ENCODE results near the gene ZNF800. TPM values are rescaled to one million over a fixed set of nuclear protein-coding genes. Genes with fewer than 3 reads are reported as not detected.

ZNF800 gene
- polyA plus RNA-seq, 1 donor: 22.1 TPM

GRCh38 chr7:127322832-127323493, 69.5 kb downstream of the ZNF800 start:
- H3K36me3 ChIP-seq (ENCODE audit: control insufficient read depth, insufficient read depth, low read length): no peaks in the 10 kb centered on the region
- no peaks in the 10 kb centered on the region for H3K4me1 ChIP-seq (ENCODE audit: control insufficient read depth, insufficient read depth, low read length)
- no peak overlapping the region for H3K4me3 ChIP-seq (ENCODE audit: low read length)
- no peak for DNase-seq
- H3K9me3 ChIP-seq (ENCODE audit: control insufficient read depth, low read depth, low read length): no peaks in the 10 kb centered on the region
- H3K27ac ChIP-seq (ENCODE audit: low read length): no peak overlapping the region
- peaks cover 7% of the 10 kb centered on the region for H3K27me3 ChIP-seq (ENCODE audit: control insufficient read depth, insufficient read depth, low read length)
- WGBS (ENCODE audit: insufficient coverage, low lambda C conversion rate): no CpG with 5 or more reads among the region's 7 CpGs

GRCh38 chr7:127322351-127322750, 70.2 kb downstream of the ZNF800 start:
- no peak for DNase-seq
- Histone ChIP-seq H3K27me3 (ENCODE audit: control insufficient read depth, insufficient read depth, low read length) (peaks cover 7% of the 10 kb centered on the region), H3K4me1 (ENCODE audit: control insufficient read depth, insufficient read depth, low read length) (no peaks in the 10 kb centered on the region), H3K9me3 (ENCODE audit: control insufficient read depth, low read depth, low read length) (no peaks in the 10 kb centered on the region), H3K36me3 (ENCODE audit: control insufficient read depth, insufficient read depth, low read length) (no peaks in the 10 kb centered on the region), H3K27ac (ENCODE audit: low read length) (no peak overlapping the region), H3K4me3 (ENCODE audit: low read length) (no peak overlapping the region)
- WGBS (ENCODE audit: insufficient coverage, low lambda C conversion rate): no CpG with 5 or more reads among the region's 5 CpGs

- no peak for DNase-seq
- peaks cover 7% of the 10 kb centered on the region for H3K27me3 ChIP-seq (ENCODE audit: control insufficient read depth, insufficient read depth, low read length)
- 85% methylated on average over 4 of the region's 4 CpGs for WGBS (ENCODE audit: insufficient coverage, low lambda C conversion rate)
Measured at GRCh38 chr7:127320974-127321373, 71.5 kb downstream of the ZNF800 start.

More at GRCh38 chr7:127320974-127321373, 71.5 kb downstream of the ZNF800 start:
- Histone ChIP-seq H3K9me3 (ENCODE audit: control insufficient read depth, low read depth, low read length) (no peaks in the 10 kb centered on the region), H3K27ac (ENCODE audit: low read length) (no peak overlapping the region), H3K4me3 (ENCODE audit: low read length) (no peak overlapping the region), H3K36me3 (ENCODE audit: control insufficient read depth, insufficient read depth, low read length) (no peaks in the 10 kb centered on the region), H3K4me1 (ENCODE audit: control insufficient read depth, insufficient read depth, low read length) (no peaks in the 10 kb centered on the region)

Other genes starting within 250 kb of the ZNF800 start
- gene GRM8, start 139.8 kb downstream of the ZNF800 start, polyA plus RNA-seq: 0.04 TPM
- 13.1 TPM for gene GCC1, start 192.9 kb upstream of the ZNF800 start, polyA plus RNA-seq
- 225 TPM for gene ARF5, start 195.7 kb upstream of the ZNF800 start, polyA plus RNA-seq
- gene FSCN3, start 201.0 kb upstream of the ZNF800 start, polyA plus RNA-seq: 0.43 TPM
- gene PAX4, start 225.4 kb upstream of the ZNF800 start, polyA plus RNA-seq: 2.8 TPM